Keratinocyte (primary cell): ENCODE results near the gene HCRTR2.

Source experiments
- CTCF ChIP-seq, 3 experiments: IDR thresholded peaks in 1 of 3; conservative IDR thresholded peaks in 1 of 3; optimal IDR thresholded peaks in 1 of 3; 2 replicates in 2 of 3; 3 replicates in 1 of 3; pipeline versions ENCODE3 to v1.5.1; 2011; ENCODE audit warnings: low read length in 3 of 3, mild to moderate bottlenecking in 3 of 3, moderate library complexity in 2 of 3, control low read depth in 1 of 3, inconsistent platforms in 1 of 3; ENCODE audit not compliant: insufficient read depth in 2 of 3; ENCODE audit errors: extremely low read depth in 1 of 3
- EZH2 ChIP-seq: IDR thresholded peaks from one replicate; pipeline ENCODE4 v1.6.1; 2012; ENCODE audit warnings: inconsistent platforms, mild to moderate bottlenecking, low read length, moderate library complexity

- TF ChIP-seq CTCF (optimal IDR thresholded peaks at IDR 0.05 in 1 of 3, IDR thresholded peaks at IDR 0.05 in 1 of 3, conservative IDR thresholded peaks at IDR 0.05 in 1 of 3; ENCODE audit: extremely low read depth in 1 of 3, insufficient read depth in 2 of 3, low read length in 3 of 3): no peak
- no peak for TF ChIP-seq EZH2
These were observed 43.5 kb upstream of the HCRTR2 start for GRCh38 chr6:55130806-55131324.
